CD4-positive, alpha-beta T cell treated with Interleukin-10 for 1 hour (primary cell): Measurements from ENCODE around the gene PHOX2A.
"Not testable (repeated sequence)": the region's sequence is repeated elsewhere in the genome, so short reads cannot be mapped to it uniquely, and the experiment has no call there.

Experiments
- DNase-seq: peaks from one replicate; pipeline ENCODE4 v3.0.0-alpha.2; 2020

PHOX2A gene

DNA sequence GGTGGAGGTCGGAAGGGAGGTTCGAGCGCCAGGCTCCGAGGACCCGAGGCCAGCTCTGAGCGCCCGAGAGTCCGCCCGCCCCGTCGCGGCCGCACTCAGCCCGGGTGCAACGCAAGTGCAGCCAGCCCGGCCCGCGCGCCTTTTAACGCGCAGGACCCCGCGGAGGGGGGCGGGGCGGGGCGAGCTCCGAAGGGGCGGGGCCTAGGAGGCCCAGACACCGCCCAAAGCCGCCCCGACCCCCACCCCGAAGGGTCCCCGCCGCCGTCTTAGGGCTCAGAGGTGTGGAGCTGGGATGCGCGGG is at the start of gene PHOX2A:
TSS of gene PHOX2A (minus strand) at position 117 of the 301 bp plus-strand sequence. CDS start 172 bp downstream, outside the sequence.
- DNase-seq = no peak

GRCh38 chr11:72293391-72293790 is 49.4 kb upstream of the PHOX2A start:
- no peak for DNase-seq

DNA sequence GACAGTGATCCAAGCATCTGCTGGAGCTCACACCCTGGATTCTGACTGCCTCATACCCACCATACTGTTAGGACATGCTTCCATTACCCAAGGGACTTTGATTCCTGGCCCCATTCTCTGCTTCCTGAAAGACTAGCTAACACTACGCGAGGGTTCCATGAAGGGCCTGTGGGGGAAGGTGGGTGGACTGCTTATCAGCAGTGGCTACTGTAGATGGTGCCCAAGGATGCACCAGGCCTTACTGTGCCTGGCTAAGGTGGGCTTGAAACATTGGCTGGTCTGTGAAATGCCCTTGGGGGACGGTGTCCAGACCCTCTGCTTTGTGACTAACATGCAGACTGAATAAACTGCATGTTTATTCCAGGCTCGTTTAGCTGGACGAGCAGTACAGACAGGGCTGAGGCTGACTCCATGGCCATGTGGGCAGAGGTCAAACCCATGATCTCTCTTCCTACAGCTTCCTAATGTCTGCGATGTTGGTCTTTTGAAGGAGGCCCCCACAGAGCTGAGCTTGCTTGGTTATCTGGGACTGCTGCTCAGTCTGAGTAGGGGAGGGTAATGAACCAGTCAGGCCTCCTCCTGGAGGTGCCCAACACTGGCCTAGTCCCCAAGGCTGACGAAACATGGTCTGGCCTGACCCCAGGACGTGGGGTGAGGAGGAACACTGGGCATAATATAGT is 48.3 kb upstream of the PHOX2A start:
- DNase-seq = no peak

DNA sequence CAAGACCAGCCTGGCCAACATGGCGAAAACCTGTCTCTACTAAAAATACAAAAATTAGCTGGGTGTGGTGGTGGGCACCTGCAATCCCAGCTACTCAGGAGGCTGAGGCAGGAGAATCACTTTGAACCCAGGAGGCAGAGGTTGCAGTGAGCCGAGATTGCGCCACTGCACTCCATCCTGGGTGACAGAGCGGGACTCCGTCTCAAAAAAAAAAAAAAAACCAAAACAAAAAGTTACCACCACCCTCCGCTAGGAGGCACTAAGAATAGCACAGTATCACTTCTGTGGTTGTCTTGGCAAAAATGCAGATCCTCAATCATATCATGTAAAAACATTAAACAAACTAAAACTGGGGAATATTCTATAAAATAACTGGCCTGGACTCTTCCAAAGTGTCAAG is 46.8 kb upstream of the PHOX2A start:
- peak; percentile 34 for DNase-seq

- no peak for DNase-seq
Observed at GRCh38 chr11:72287293-72287692, 43.3 kb upstream of the PHOX2A start.

DNA sequence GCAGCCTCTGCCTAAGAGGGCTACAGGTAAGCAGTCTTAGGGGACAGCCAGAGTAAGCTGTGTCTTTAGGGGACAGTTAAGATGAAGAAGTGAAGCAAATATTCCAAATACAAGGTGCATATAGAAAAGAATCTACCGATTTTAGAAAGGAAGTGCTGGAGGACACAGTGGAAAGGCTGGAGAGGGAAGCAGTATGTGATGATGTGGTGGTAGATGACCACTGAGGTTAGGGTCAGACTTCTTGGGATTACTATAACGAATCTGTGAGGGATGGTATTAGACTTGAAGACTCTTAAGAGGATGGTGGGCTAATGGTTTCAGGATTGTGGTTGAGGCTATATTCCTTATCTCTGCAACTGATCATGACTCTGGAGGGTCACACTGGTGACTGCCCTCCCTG is 40.0 kb upstream of the PHOX2A start:
- no peak for DNase-seq

- no peak for DNase-seq
Observed at GRCh38 chr11:72280726-72281315, 36.8 kb upstream of the PHOX2A start.

DNA sequence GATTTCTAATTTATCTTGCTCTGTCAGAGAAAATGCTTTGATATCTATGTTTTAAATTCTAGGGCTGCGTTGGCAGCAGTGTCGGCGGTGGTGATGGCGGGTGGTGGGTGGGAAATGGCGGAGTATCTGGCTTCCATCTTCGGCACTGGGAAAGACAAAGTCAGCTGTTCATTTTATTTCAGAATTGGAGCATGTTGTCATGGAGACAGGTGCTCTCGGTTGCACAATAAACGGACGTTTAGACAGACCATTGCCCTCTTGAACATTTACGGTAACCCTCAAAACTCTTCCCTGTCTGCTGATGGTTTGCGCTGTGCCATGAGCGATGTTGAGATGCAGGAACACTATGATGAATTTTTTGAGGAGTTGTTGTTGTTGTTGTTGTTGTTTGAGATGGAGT is 36.1 kb upstream of the PHOX2A start:
- DNase-seq = no peak

- no peak for DNase-seq
Observed at GRCh38 chr11:72278905-72279304, 34.9 kb upstream of the PHOX2A start.

- DNase-seq = no peak
Observed at GRCh38 chr11:72274435-72274834, 30.5 kb upstream of the PHOX2A start.

DNA sequence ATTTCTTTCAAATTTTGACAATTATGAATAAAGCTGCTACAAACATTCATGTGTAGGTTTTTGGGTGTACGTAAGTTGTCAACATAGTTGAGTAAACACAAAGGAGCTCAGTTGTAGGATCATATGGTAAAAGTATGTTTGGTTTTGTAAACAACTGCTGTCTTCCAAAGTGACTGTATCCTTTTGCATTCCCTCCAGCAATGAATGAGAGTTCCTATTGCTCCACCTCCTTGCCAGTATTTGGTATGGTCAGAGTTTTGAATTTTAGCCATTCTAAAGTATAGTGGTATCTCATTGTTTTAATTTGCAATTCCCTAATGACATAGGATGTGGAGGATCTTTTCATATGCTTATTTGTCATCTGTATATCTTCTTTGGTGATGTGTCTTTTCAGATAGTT is 28.0 kb upstream of the PHOX2A start:
- no peak for DNase-seq

DNA sequence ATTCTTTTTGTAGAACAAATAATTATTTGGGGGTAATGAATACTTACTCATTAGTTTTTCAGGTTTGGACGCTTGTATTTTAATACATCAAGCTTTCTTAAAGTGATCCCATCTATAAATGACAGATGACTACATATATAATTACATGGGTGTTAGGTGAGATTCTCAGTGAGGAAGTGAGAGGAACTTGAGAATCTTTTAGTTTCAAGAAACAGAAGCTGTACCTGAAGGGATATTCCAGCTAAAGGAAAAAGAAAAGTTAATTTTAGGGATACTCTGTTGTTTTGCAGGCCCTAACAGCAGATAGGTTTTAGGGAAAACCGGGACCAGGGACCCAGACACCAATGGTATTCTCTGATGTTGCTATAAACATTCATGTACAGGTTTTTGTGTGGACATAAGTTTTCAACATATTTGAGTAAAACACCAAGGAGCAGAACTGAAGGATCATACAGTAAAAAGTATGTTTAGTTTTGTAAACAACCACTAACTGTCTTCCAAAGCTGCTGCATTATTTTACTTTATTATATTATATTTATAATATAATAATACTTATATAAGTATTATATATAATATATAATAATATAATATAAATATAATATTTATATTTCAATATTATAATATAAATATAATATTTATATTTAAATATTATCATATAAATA is 24.1 kb upstream of the PHOX2A start:
- no peak for DNase-seq

DNA sequence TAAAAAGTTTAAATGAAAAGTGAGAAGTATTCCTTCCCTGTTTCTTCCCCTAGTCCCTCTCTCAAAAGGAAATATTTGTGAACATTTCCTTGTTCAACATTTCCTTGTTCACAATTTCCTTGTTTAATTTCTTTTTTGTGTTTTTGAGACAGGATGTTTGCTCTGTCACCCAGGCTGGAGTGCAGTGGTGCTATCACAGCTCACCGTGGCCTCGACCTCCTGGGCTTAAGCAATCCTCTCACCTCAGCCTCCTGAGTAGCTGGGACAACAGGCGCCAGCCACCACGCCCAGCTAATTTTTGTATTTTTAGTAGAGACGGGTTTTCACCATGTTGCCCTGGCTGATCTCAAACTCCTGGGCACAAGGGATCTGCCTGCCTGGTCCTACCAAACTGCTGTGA is 23.0 kb upstream of the PHOX2A start:
- not testable (repeated sequence) for DNase-seq

GRCh38 chr11:72265951-72266350 is 22.0 kb upstream of the PHOX2A start:
- DNase-seq = no peak

DNA sequence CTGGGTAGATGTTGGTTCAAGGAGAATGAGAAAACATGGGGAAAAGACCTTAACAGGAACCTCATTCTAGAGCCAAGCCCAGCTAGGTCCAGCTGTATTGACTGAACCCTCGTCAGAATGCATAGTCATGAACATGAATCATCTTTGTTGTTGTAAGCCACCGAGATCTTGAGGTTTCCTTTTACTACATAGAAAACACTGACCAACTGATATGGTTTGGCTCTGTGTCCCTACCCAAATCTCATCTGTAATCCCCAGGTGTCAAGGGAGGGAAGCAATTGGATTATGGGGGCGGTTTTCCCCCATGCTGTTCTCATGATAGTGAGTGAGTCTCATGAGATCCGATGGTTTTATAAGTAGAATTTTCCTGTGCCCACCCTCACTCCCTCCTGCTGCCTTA is 19.4 kb upstream of the PHOX2A start:
- DNase-seq = no peak

GRCh38 chr11:72260574-72260973 is 16.6 kb upstream of the PHOX2A start:
- DNase-seq = no peak

- DNase-seq = no peak
Observed at GRCh38 chr11:72259490-72259889, 15.5 kb upstream of the PHOX2A start.

- DNase-seq = no peak
Observed at GRCh38 chr11:72257570-72257969, 13.6 kb upstream of the PHOX2A start.

DNA sequence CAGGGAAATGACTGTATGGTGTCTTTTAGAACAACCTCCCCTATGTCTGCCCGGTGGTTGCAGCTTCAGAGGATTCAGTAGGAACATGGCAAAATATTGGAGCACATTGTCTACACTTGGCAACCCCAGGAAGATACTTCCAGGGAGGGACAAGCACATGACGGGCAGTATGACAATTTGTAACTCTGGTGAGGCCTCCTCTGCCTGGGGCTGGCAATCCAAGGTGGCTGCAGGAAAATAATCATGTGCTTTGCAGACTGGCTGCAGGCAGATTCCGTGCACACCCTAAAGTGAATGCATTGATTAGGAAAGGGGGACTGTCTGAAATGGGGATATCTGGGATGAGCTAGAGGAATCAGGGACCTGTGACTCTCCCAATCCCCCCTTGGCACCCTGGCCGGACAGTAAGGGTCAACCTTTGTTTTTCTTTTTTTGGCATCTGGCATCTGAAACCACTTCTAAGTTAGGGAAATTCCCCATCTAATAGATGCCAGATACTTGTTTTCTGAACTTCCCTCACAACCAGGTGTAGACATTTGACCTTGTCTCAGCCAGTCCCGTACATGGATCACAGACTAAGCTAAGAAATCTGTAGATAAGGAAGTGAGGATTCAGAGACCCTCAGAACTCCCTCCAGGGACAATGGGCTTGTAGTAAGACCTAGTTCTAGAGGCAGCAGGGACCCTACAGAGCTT is 10.5 kb upstream of the PHOX2A start:
- no peak for DNase-seq

GRCh38 chr11:72253392-72253791 is 9.4 kb upstream of the PHOX2A start:
- no peak for DNase-seq

- no peak for DNase-seq
Observed at GRCh38 chr11:72251614-72252013, 7.6 kb upstream of the PHOX2A start.

DNA sequence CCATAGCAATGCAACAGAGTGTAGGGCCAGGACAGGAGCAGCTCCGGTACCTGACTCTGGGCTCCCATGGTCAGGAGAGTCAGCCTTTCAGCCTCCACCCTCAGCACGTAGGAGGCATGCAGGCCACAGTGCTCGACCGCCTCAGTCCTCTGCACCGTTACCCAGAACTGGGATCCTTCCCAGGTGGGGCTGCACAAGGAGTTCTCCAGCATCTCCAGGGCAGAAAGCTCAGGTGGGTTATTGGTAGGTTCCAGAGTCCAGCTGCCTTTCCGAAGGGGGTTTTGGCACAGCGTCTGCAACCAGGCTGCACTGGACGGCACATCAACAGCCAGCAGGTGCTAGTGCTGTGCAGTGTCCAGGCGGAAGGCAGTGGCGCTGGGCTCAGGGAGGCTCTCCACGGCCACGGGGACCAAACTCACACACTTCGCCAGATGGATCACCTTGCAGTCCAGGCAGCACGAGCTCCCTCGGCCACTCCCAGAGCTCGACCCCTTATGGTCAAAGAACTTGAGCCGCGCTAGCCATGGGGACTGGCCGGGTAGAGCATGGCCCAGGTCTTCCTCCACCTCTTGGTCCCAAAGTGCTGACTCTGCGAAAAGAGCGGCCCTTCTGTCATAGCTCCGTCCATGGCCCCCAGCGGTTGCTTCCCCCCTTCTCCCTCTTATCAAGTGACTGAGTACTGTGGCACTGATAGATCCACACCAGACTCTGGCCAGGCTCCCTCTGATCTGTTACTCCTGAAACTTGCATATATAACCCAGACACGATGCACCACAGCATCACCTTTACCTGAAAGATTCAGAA is 6.9 kb upstream of the PHOX2A start:
- DNase-seq = no peak

GRCh38 chr11:72249961-72250360 is 6.0 kb upstream of the PHOX2A start:
- no peak for DNase-seq
